ENCODE results near the gene CEBPE. TPM values are rescaled to one million over a fixed set of nuclear protein-coding genes. Genes with fewer than 3 reads are reported as not detected.

CEBPE gene
- total RNA-seq, 1 experiment from 2014 or later, result not detected

- CTCF ChIA-PET, result no interaction called here
- H3K9me3 Mint-ChIP-seq (ENCODE audit: low read depth, unreplicated experiment), result no peaks in the 10 kb centered on the region
- DNase-seq, result no peak
- no peak overlapping the region for H3K4me3 Mint-ChIP-seq (ENCODE audit: low read depth, unreplicated experiment)
- H3K36me3 Mint-ChIP-seq (ENCODE audit: insufficient read depth, unreplicated experiment), result no peaks in the 10 kb centered on the region
- H3K27ac Mint-ChIP-seq (ENCODE audit: unreplicated experiment), result no peak overlapping the region
- H3K4me1 Mint-ChIP-seq (ENCODE audit: low read depth, unreplicated experiment), result no peaks in the 10 kb centered on the region
- H3K27me3 Mint-ChIP-seq (ENCODE audit: unreplicated experiment), result peaks cover 88% of the 10 kb centered on the region
- TF ChIP-seq, protein P1, sequence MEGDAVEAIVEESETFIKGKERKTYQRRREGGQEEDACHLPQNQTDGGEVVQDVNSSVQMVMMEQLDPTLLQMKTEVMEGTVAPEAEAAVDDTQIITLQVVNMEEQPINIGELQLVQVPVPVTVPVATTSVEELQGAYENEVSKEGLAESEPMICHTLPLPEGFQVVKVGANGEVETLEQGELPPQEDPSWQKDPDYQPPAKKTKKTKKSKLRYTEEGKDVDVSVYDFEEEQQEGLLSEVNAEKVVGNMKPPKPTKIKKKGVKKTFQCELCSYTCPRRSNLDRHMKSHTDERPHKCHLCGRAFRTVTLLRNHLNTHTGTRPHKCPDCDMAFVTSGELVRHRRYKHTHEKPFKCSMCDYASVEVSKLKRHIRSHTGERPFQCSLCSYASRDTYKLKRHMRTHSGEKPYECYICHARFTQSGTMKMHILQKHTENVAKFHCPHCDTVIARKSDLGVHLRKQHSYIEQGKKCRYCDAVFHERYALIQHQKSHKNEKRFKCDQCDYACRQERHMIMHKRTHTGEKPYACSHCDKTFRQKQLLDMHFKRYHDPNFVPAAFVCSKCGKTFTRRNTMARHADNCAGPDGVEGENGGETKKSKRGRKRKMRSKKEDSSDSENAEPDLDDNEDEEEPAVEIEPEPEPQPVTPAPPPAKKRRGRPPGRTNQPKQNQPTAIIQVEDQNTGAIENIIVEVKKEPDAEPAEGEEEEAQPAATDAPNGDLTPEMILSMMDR (IDR thresholded peaks at IDR 0.05; ENCODE audit: unreplicated experiment), result no peak
- no TSS peak for BruUV-seq (replicated peaks)
- intact Hi-C loops (cut with micrococcal nuclease; ENCODE audit: unreplicated experiment), result no loop called here
Measured at GRCh38 chr14:23139874-23140273, 20.8 kb upstream of the CEBPE start.

DNA sequence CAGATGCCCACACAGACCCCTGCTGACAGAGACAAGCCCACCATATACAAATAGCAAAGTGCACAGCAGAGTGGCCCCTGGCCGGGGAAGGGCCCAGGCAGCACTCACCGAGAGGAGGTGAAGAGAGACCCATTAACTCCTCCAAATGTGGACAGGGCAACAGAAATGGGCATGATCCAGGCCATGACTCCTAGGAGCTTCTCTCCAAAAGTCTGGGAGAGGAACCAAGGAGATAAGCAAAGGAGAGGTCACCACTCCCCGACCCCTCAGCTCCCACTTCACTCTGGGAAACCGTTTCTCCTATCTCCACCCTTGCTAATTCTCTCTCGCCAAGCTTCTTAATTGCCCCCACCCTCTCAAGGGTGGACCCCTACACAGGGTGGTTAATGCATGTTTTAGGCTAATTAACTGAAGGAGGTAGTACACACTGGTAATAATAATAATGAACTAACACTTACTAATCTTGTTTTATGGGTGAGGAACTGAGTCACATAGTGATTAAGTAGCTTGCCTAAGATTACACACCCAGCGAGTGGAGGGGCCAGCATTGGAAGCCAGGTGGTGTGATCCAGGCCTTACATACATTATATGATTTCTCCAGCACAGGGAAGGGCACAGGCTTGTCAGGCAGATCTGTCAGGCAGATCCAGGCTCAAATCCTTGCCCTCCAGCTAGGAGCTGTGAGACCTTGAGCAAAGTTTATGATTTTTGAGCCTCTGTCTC, 18.9 kb upstream of the CEBPE start:
- Mint-ChIP-seq H3K27me3 (ENCODE audit: unreplicated experiment) (peaks cover 72% of the 10 kb centered on the region), H3K27ac (ENCODE audit: unreplicated experiment) (no peak overlapping the region), H3K4me1 (ENCODE audit: low read depth, unreplicated experiment) (no peaks in the 10 kb centered on the region), H3K9me3 (ENCODE audit: low read depth, unreplicated experiment) (no peaks in the 10 kb centered on the region), H3K36me3 (ENCODE audit: insufficient read depth, unreplicated experiment) (no peaks in the 10 kb centered on the region), H3K4me3 (ENCODE audit: low read depth, unreplicated experiment) (no peak overlapping the region)
- TF ChIP-seq, protein P1 (IDR thresholded peaks at IDR 0.05; ENCODE audit: unreplicated experiment), result no peak
- DNase-seq, result no peak
- CTCF ChIA-PET, result interaction anchor here (0.6 to 1.2 kb wide), 2 partner anchors 17 to 62 kb away, joined by 4 to 6 read pairs; no protein-coding TSS in a partner anchor
- BruUV-seq (replicated peaks), result no TSS peak
- intact Hi-C loops (cut with micrococcal nuclease; ENCODE audit: unreplicated experiment), result no loop called here

DNA sequence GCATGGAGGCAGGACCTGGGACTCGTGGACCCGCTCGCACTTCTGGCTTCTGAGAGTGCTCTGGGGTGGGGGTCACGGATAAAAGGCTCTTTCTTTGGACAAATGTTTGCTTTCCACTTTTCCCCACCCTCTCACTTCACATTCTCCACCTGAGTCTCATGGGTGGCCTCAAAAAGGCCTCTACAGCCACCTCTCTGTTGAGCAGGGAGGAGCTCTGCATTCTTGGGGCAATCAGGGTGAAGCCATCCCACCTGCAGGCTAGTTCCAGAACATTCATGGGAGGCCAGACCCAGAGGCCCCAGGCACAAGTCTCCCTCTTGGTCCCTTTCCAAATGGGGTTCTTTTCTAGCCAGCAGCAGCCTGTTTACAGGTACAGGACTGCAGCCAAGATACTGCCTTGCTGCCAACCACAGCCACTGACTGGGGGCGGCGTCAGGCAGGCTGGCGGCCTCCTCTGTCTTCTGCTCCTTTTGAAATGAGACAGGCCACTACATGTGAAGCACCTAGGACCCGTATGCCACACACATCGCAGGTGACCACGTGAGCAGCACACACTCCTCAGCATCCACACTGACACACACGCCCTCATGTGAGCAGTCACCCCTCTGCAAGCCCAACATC, 18.2 kb upstream of the CEBPE start:
- TF ChIP-seq, protein P1 (IDR thresholded peaks at IDR 0.05; ENCODE audit: unreplicated experiment), result no peak
- intact Hi-C loops (cut with micrococcal nuclease; ENCODE audit: unreplicated experiment), result no loop called here
- peaks cover 65% of the 10 kb centered on the region for H3K27me3 Mint-ChIP-seq (ENCODE audit: unreplicated experiment)
- DNase-seq, result no peak
- CTCF ChIA-PET, result interaction anchor here (1.2 kb wide), 1 partner anchor 17 kb away, joined by 4 read pairs; no protein-coding TSS in a partner anchor
- H3K36me3 Mint-ChIP-seq (ENCODE audit: insufficient read depth, unreplicated experiment), result no peaks in the 10 kb centered on the region
- H3K4me1 Mint-ChIP-seq (ENCODE audit: low read depth, unreplicated experiment), result no peaks in the 10 kb centered on the region
- BruUV-seq (replicated peaks), result no TSS peak
- no peak overlapping the region for H3K27ac Mint-ChIP-seq (ENCODE audit: unreplicated experiment)
- H3K9me3 Mint-ChIP-seq (ENCODE audit: low read depth, unreplicated experiment), result no peaks in the 10 kb centered on the region
- H3K4me3 Mint-ChIP-seq (ENCODE audit: low read depth, unreplicated experiment), result no peak overlapping the region

- H3K9me3 Mint-ChIP-seq (ENCODE audit: low read depth, unreplicated experiment), result no peaks in the 10 kb centered on the region
- no peak overlapping the region for H3K27ac Mint-ChIP-seq (ENCODE audit: unreplicated experiment)
- H3K27me3 Mint-ChIP-seq (ENCODE audit: unreplicated experiment), result peaks cover 60% of the 10 kb centered on the region
- DNase-seq, result no peak
- H3K4me1 Mint-ChIP-seq (ENCODE audit: low read depth, unreplicated experiment), result no peaks in the 10 kb centered on the region
- TF ChIP-seq, protein P1 (IDR thresholded peaks at IDR 0.05; ENCODE audit: unreplicated experiment), result no peak
- BruUV-seq (replicated peaks), result no TSS peak
- no peaks in the 10 kb centered on the region for H3K36me3 Mint-ChIP-seq (ENCODE audit: insufficient read depth, unreplicated experiment)
- intact Hi-C loops (cut with micrococcal nuclease; ENCODE audit: unreplicated experiment), result no loop called here
- CTCF ChIA-PET, result no interaction called here
- H3K4me3 Mint-ChIP-seq (ENCODE audit: low read depth, unreplicated experiment), result no peak overlapping the region
Measured at GRCh38 chr14:23136566-23137133, 17.6 kb upstream of the CEBPE start.

Data from Calu3 (cell line).